Measurements from ENCODE around the gene CPEB3. TPM values are rescaled to one million over a fixed set of nuclear protein-coding genes. Genes with fewer than 3 reads are reported as not detected.

CPEB3 gene
- total and polyA plus RNA-seq, 9 of the 15 experiments (the other 6 are each of a cell fraction or from before 2014, with no cell fraction given) = 0.15 to 1.2 (median 0.51) TPM

DNA sequence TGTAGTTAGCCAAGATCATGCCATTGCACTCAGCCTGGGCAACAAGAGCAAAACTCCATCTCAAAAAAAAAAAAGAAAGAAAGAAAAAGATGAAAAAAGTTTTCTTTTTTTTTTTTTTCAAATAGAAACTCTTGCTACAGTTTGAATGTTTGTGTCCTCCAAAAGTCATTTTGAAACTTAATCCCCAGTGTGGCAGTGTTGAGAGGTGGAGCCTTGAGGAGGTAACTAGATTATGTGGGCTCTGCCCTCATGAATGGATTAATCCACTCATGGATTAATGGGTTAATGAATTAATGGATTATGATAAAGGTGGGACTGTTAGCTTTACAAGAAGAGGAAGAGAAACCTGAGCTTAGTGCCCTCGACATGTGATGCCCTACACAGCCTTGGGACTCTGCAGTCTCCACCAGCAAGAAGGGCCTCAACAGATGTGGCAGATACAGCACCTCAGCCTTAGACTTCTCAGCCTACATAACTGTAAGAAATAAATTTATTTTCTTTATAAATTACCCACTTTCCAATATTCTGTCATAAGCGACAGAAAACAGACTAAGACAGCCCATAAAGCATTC is 25.1 kb downstream of the CPEB3 start:
- Histone ChIP-seq H3K36me3 (ENCODE audit: control insufficient read depth, insufficient read depth, low read length) (no peaks in the 10 kb centered on the region), H2AFZ (ENCODE audit: low read depth, low read length) (no peak overlapping the region), H3K9ac (ENCODE audit: insufficient read depth in 1 of 2, low read depth in 2 of 2, low read length in 2 of 2) (no peak overlapping the region), H3K79me2 (ENCODE audit: control insufficient read depth, insufficient read depth, low read length) (no peaks in the 10 kb centered on the region), H3K9me1 (ENCODE audit: control insufficient read depth, insufficient read depth, low read length) (no peaks in the 10 kb centered on the region), H3K27me3 (ENCODE audit: control insufficient read depth in 2 of 2, insufficient read depth in 2 of 2, low read length in 2 of 2) (no peaks in the 10 kb centered on the region), H3K4me3 (no peak overlapping the region), H3K9me3 (replicated peaks; ENCODE audit: control insufficient read depth, insufficient read depth, low read depth, low read length) (no peaks in the 10 kb centered on the region), H3K27ac (ENCODE audit: extremely low read depth, low read depth, low read length) (no peak overlapping the region), H3K4me1 (replicated peaks in 1 of 2; ENCODE audit: control insufficient read depth in 2 of 2, insufficient read depth in 2 of 2, low read length in 2 of 2) (no peaks in the 10 kb centered on the region), H3K4me2 (ENCODE audit: insufficient read depth, low read length) (no peak overlapping the region), H4K20me1 (replicated peaks; ENCODE audit: control insufficient read depth, insufficient read depth, low read length) (no peaks in the 10 kb centered on the region)
- BruUV-seq (replicated peaks) = no TSS peak
- POLR2A ChIA-PET = interaction anchor here (0.6 to 0.9 kb wide), 2 partner anchors 10 to 17 kb away, joined by 3 to 4 read pairs; no protein-coding TSS in a partner anchor
- WGBS (ENCODE audit: insufficient coverage, low coverage, missing lambda C conversion rate) = 8% methylated on average over 2 of the region's 2 CpGs
- in situ Hi-C loops (cut with MboI) (no loop called here), intact Hi-C loops (cut with micrococcal nuclease) (no loop called here)
- TF ChIP-seq ZNF253 (CRISPR knock-in tag; conservative IDR thresholded peaks at IDR 0.05) = no peak
- TF ChIP-seq ZNF121 (CRISPR knock-in tag; conservative IDR thresholded peaks at IDR 0.05) = no peak
- no peak for TF ChIP-seq ETV5 (CRISPR knock-in tag; IDR thresholded peaks at IDR 0.05; ENCODE audit: low read depth)
- TF ChIP-seq, protein P1, sequence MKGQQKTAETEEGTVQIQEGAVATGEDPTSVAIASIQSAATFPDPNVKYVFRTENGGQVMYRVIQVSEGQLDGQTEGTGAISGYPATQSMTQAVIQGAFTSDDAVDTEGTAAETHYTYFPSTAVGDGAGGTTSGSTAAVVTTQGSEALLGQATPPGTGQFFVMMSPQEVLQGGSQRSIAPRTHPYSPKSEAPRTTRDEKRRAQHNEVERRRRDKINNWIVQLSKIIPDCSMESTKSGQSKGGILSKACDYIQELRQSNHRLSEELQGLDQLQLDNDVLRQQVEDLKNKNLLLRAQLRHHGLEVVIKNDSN (CRISPR knock-in tag; IDR thresholded peaks at IDR 0.05) = no peak
- no peak for TF ChIP-seq RFX7 (CRISPR knock-in tag; IDR thresholded peaks at IDR 0.05)
- TF ChIP-seq MCM3 (IDR thresholded peaks at IDR 0.05) = no peak
- TF ChIP-seq SREBF2 (CRISPR knock-in tag; IDR thresholded peaks at IDR 0.05) = no peak
- no peak for TF ChIP-seq CBX1 (IDR thresholded peaks at IDR 0.05; ENCODE audit: low read depth)
- no peak for TF ChIP-seq ATF7 (IDR thresholded peaks at IDR 0.05)
- TF ChIP-seq MEIS2 (IDR thresholded peaks at IDR 0.05; ENCODE audit: partially characterized antibody) = no peak
- no peak for TF ChIP-seq TBP (optimal IDR thresholded peaks at IDR 0.05; ENCODE audit: low read depth, low read length)
- no peak for TF ChIP-seq KLF16 (IDR thresholded peaks at IDR 0.05)
- no peak for FAIRE-seq
- no peak for ATAC-seq
- CTCF ChIA-PET (ENCODE audit: low intra/inter-chr PET ratio) = interaction anchor here (0.7 kb wide), 1 partner anchor 76 kb away, joined by 6 read pairs; no protein-coding TSS in a partner anchor
- no peak for DNase-seq (ENCODE audit: extremely low read depth in 1 of 4, low spot score in 3 of 4)

Data from K562 (cell line).